Breast epithelium (tissue), 4 donors: ENCODE results near the gene RSU1. TPM values are rescaled to one million over a fixed set of nuclear protein-coding genes. Genes with fewer than 3 reads are reported as not detected.

Experiments
- DNase-seq, 2 donors: peaks; one replicate each; pipeline ENCODE4 v3.0.0-alpha.2; 2019; ENCODE audit warnings: low spot score in 2 of 2
- H3K27ac ChIP-seq, 2 donors: fragments of 200-600 bp; sonication (generic) in 1 of 2; one replicate each; pipeline ENCODE4 v1.5.1; 2016 to 2019; ENCODE audit warnings: mild to moderate bottlenecking in 1 of 2
- H3K27me3 ChIP-seq, 2 donors: fragments of 200-600 bp; sonication (generic) in 1 of 2; one replicate each; pipeline versions ENCODE4 v1.5.1 to v1.6.0; 2017 to 2019; ENCODE audit warnings: control low read depth in 1 of 2, mild to moderate bottlenecking in 1 of 2
- H3K36me3 ChIP-seq: fragments of 200-600 bp; one replicate; pipeline ENCODE4 v1.5.1; 2019
- H3K4me1 ChIP-seq, 2 donors: fragments of 200-600 bp; sonication (generic); one replicate each; pipeline ENCODE4 v1.5.1; 2016 to 2019; ENCODE audit warnings: control low read depth in 1 of 2
- H3K4me3 ChIP-seq, 3 donors: fragments of 200-600 bp; sonication (generic); 1 replicate in 2 of 3; 2 replicates in 1 of 3; pipeline ENCODE4 v1.5.1; 2016 to 2019; ENCODE audit warnings: mild to moderate bottlenecking in 3 of 3, moderate library complexity in 2 of 3
- H3K9me3 ChIP-seq, 2 donors: fragments of 200-600 bp; sonication (generic) in 1 of 2; one replicate each; pipeline ENCODE4 v1.5.1; 2016 to 2019; ENCODE audit warnings: control low read depth in 1 of 2
- CTCF ChIP-seq, 3 donors: fragments of 450-650 bp; IDR thresholded peaks; one replicate each; pipeline ENCODE4 v1.5.1; 2016 to 2017; ENCODE audit warnings: antibody characterized with exemption in 3 of 3, mild to moderate bottlenecking in 3 of 3, moderate library complexity in 3 of 3
- POLR2A ChIP-seq: fragments of 450-650 bp; IDR thresholded peaks from one replicate; pipeline ENCODE4 v1.6.1; 2016; ENCODE audit warnings: antibody characterized with exemption, mild to moderate bottlenecking, moderate library complexity
- POLR2AphosphoS5 ChIP-seq, 3 donors: sonication (generic); formaldehyde crosslinking; IDR thresholded peaks; one replicate each; pipeline ENCODE4 v1.6.1; 2017; ENCODE audit warnings: antibody characterized with exemption in 3 of 3
- intact Hi-C: fragments of 100-400 bp; cut with DNase I; formaldehyde crosslinking; loops from one replicate; pipeline ENCODE4 v1.15.1; 2023; ENCODE audit warnings: low total_unique reads
- total RNA-seq, 3 donors: library from RNA; depleted of rRNA; stranded (reverse); fragments of >200 nt; gene quantifications; one replicate each; pipeline ENCODE4 v1.1.0, GENCODE V29; 2016

RSU1 gene
- total RNA-seq, 3 donors from 2014 or later, result 60.9 to 74.1 (median 63.6) TPM

GRCh38 chr10:16612115-16612980, 204.9 kb downstream of the RSU1 start:
- H3K27me3 ChIP-seq, result no peaks in the 10 kb centered on the region

GRCh38 chr10:16611037-16611436, 206.2 kb downstream of the RSU1 start:
- intact Hi-C loops, result no loop called here
- Histone ChIP-seq H3K9me3 (peaks cover 6 to 8% of the 10 kb centered on the region in 2 donors), H3K4me3 (no peak overlapping the region), H3K27ac (no peak overlapping the region), H3K4me1 (no peaks in the 10 kb centered on the region), H3K36me3 (no peaks in the 10 kb centered on the region), H3K27me3 (no peaks in the 10 kb centered on the region)
- no peak for TF ChIP-seq POLR2AphosphoS5 (IDR thresholded peaks at IDR 0.05)
- TF ChIP-seq POLR2A, result no peak
- TF ChIP-seq CTCF (IDR thresholded peaks at IDR 0.05), result no peak
- DNase-seq, result no peak

More at GRCh38 chr10:16612115-16612980, 204.9 kb downstream of the RSU1 start:
- TF ChIP-seq POLR2A (no peak), CTCF (IDR thresholded peaks at IDR 0.05) (no peak), POLR2AphosphoS5 (IDR thresholded peaks at IDR 0.05) (no peak)
- no peaks in the 10 kb centered on the region for H3K36me3 ChIP-seq
- no peak overlapping the region for H3K4me3 ChIP-seq
- H3K4me1 ChIP-seq, result no peaks in the 10 kb centered on the region
- intact Hi-C loops, result no loop called here
- H3K27ac ChIP-seq, result no peak overlapping the region
- peaks cover 6 to 12% of the 10 kb centered on the region in 2 donors for H3K9me3 ChIP-seq
- DNase-seq, result no peak

- intact Hi-C loops, result no loop called here
- Histone ChIP-seq H3K27ac (no peak overlapping the region), H3K4me3 (no peak overlapping the region), H3K27me3 (no peaks in the 10 kb centered on the region), H3K36me3 (no peaks in the 10 kb centered on the region), H3K9me3 (no peaks in the 10 kb centered on the region), H3K4me1 (no peaks in the 10 kb centered on the region)
- no peak for TF ChIP-seq CTCF (IDR thresholded peaks at IDR 0.05)
- no peak for TF ChIP-seq POLR2AphosphoS5 (IDR thresholded peaks at IDR 0.05)
- no peak for TF ChIP-seq POLR2A
- no peak for DNase-seq
Measured at GRCh38 chr10:16609211-16609610, 208.0 kb downstream of the RSU1 start.

DNA sequence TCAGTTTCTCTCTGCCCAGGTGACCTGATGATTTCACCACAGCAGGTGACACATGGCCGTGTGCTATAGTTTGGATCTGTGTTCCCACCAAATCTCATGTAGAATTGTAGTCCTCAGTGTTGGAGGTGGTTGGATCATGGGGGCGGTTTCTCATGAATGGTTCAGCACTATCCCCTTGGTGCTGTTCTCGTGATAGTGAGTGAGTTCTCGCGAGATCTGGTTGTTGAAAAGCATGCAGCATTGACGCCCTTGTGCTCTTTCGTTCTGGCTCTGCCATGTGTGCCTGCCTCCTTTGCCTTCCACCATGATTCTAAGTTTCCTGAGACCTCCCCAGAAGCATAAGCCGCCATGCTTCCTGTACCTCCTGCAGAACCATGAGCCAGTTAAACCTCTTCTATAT, 210.3 kb downstream of the RSU1 start:
- no peak for DNase-seq
- TF ChIP-seq POLR2A (no peak), CTCF (IDR thresholded peaks at IDR 0.05) (no peak), POLR2AphosphoS5 (IDR thresholded peaks at IDR 0.05) (no peak)
- no peak overlapping the region for H3K4me3 ChIP-seq
- H3K36me3 ChIP-seq, result no peaks in the 10 kb centered on the region
- H3K27ac ChIP-seq, result no peak overlapping the region
- no peaks in the 10 kb centered on the region for H3K4me1 ChIP-seq
- no peaks in the 10 kb centered on the region for H3K27me3 ChIP-seq
- no peaks in the 10 kb centered on the region for H3K9me3 ChIP-seq
- intact Hi-C loops, result no loop called here

DNA sequence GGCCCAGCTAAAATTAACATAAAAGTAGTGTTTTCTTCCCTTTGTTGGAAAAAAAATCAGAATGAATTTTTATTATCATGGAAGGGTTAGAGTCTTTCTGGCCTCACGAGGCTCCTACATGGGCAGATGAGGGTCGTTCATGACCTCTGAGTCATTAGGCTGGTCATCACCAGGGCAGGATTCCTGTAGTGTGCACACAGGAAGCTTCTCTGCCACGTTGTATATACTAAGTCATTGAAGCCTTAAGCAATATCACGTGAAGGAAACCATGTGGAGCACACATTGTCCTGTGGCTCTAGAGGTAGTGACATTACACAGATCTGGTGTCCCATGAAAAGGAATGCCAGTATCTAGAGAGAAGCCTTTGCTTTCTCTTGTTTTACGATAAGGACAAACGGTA, 210.8 kb downstream of the RSU1 start:
- H3K27ac ChIP-seq, result no peak overlapping the region
- no peaks in the 10 kb centered on the region for H3K36me3 ChIP-seq
- H3K4me1 ChIP-seq, result no peaks in the 10 kb centered on the region
- no peaks in the 10 kb centered on the region for H3K27me3 ChIP-seq
- intact Hi-C loops, result no loop called here
- TF ChIP-seq CTCF (IDR thresholded peaks at IDR 0.05) (no peak), POLR2AphosphoS5 (IDR thresholded peaks at IDR 0.05) (no peak), POLR2A (no peak)
- no peaks in the 10 kb centered on the region for H3K9me3 ChIP-seq
- H3K4me3 ChIP-seq, result no peak overlapping the region
- no peak for DNase-seq
